Eye (tissue), 1 donor: ENCODE measurements around the gene CEBPB.
"Not testable (repeated sequence)": the region's sequence is repeated elsewhere in the genome, so short reads cannot be mapped to it uniquely, and the experiment has no call there.

Experiments
- DNase-seq: peaks from one replicate; pipeline ENCODE4 v3.0.0-alpha.2; 2015

CEBPB gene

GRCh38 chr20:50190251-50191064, at the start of gene CEBPB:
Gene CEBPB (plus strand): TSS chr20:50190830. CDS start chr20:50191034, 204 bp downstream.
- peak; percentile 94 for DNase-seq

DNA sequence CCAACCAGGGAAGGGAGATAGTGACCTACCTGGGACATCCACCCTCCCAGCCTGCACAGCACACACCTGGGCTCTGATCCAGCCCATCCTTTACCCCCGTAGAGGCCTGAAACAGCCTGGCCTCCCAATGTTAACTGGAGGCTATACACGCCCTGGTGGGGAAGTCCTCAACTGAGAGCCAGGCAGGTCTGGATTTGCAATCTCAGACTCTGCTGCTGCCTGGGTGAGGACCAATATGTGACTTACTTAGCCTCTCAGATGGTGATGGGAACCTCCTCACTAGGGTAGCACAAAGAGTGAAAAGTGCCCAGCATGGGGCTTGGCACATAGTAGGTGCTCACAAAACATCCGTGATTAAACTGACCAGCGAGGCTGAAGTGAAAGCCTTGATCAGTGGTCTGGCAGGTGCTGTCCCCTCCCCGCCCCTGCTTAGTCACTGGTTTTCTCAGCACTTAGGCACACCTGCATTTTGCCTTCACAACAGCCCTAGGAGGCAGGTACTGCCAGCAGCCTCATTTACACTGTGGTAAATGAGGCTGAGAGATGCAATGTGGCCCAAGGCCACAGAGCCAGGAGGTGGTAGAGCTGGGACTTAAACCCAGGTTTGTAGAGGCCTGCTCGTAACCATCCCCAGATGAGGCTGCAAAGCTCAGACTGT, 49.5 kb upstream of the CEBPB start:
- no peak for DNase-seq

GRCh38 chr20:50141811-50142561, 48.6 kb upstream of the CEBPB start:
- DNase-seq: no peak

- DNase-seq: no peak
These were observed 47.8 kb upstream of the CEBPB start for GRCh38 chr20:50142812-50143211.

DNA sequence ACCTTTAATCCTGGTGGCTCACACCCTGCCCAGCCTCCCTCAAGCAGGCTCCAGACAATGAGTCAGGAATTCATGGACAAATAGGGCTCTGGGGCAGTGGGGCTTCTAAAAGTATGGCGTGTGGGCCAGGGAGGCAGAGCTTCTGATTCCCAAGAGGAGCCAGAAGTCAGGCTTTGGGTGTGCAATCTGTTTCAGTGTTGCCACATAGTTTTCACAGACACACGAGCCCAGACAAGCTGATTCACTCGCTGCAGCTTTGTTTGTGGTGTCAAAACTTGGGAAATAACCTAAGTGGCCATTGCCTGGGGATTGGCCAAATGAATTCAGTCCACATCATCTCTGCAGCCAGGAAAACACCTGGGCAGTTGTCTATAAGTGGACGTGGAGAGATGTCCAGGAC, 46.3 kb upstream of the CEBPB start:
- DNase-seq: no peak

DNA sequence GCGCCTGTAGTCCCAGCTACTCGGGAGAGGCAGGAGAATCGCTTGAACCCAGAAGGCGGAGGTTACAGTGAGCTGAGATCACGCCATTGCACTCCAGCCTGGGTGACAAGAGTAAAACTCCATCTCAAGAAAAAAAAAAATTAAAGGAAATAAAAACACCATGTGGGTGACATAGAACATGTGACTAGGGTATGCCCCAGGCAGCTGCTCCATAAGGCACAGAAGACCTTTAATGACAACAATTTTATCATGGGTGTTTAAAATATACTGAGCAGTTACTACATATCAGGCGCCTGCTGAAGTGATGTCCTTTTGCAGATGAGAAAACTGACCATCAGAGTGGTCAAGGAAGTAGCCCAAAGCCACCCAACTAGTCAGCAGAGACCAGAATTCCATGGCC, 45.1 kb upstream of the CEBPB start:
- no peak for DNase-seq

DNA sequence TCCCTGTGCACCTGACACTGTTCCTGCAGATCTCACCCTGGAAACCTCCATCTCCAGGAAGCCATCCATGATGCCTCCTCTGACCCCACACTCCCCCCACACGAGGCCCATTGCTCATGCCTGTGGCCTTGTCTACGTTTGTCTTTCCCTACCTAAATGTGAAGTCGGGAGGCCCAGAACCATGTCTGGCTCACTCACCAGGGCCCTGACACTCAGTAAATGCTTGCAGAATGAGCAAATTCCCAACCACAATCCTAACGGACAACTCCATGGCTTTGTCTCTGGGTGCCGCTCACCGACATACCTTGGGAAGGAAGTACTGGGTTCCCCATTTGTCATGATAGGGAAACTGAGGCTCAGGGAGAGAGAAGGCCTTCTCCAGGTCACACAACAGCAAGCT, 44.4 kb upstream of the CEBPB start:
- DNase-seq: no peak

DNA sequence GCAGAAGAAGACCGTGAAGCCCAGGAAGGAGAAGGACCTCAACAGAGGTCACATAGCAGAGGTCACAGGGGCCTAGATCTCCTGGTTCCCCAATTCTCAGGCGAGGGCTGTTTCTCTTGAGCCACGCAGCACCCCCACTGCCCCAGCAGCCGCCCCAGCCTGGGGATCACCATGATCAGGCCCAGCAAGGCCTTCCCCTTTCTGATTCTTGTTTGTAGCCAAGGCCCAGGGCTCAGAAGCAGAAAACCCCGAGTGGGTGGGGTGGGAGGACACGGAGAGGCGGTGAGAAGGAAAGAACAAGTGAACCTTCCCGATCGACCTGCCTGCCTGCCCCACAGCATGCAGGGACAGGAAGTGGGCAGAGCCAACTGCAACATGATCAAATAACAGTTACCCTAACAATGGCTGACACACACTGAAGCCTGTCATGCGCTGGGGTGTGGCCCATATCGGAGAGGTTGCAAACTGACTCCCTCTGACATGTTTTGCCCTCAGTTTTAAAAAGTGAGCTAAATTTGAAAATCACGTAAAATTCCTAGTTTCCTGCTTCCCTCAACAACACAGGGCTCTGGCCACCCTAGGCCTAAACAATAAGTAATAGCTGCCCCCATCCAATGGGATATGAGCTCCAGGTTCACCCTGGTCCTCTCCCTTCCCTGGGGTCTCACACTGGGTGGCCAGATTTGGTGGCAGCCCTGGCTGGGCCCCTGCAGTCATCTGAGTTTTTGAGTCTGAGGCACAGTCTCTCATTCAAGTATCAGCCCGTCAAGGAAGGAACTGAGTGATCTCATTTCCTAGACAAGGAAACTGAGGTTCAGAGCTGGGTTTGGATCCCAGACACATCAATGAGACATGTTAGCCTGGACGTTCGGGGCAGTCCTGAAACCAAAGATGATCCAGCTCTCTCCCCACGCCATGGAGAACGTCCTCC, 43.6 kb upstream of the CEBPB start:
- no peak for DNase-seq

GRCh38 chr20:50149481-50150254, 41.0 kb upstream of the CEBPB start:
- DNase-seq: no peak

- DNase-seq: no peak
These were observed 39.4 kb upstream of the CEBPB start for GRCh38 chr20:50151034-50151743.

- no peak for DNase-seq
These were observed 38.1 kb upstream of the CEBPB start for GRCh38 chr20:50152394-50153152.

DNA sequence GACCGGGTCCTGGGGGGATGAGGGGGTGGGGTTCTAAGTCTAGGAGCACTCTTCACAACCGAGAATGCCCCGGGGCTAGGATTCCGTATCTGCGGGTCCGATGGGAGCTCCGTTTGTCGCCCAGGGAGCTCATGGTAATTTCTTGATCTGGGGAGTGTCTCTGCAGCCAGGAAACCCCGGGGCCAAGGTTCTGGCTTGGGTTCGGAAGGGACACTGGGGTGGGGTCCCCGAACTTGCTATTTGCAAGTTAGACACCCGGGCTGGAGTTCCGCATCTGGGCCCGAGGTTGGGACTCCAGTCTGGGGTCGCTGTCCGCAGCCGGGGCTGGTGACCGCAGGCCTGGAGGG, 37.5 kb upstream of the CEBPB start:
- DNase-seq: no peak

DNA sequence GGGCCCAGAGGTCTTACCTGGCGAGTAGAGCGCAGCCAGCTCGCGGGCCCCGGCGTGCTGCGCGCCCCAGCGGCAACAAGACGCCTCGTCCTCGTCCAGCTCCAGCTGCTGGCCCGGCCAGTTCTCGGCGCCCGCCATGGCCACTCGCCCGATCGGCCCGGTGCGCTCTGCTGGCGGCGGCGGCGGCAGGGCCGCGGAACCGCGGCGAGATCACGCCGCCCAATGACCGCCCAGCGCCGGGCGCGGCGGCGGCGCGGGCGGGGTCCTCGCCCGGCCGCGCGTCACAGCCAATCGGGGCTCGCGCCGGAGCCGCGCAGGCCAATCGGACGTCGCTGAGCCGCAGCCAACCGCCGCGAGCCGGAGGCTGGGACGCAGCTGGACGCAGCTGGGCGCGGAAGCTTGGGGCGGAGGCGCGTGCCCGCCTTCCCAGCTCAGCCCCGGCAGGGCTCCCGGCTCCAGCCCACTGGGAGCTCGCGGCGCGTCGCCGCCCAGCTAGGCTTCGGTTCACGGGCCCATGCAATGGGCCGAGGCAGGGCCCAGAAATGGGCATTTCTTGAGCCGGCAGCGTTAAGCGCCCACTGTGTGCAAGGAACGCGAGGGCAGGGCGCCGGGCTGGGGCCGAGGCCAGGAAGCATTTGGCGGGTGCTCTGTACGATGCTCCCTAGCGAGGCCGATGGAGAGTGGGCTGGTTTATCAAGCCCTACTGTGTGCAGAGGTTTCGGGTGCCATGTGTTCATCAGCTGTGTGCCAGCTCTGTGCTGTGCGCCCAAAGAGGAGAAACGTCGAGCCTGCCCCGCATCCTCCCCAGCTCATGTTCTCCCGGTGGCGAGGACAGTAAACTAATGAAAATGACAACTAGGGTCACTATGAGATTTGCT, 36.9 kb upstream of the CEBPB start, which contains the start of gene PEDS1:
PEDS1 (minus strand) TSS at position 224 of the 878 bp plus-strand sequence; CDS start at position 138, 86 bp downstream.
- peak; percentile 95 for DNase-seq

DNA sequence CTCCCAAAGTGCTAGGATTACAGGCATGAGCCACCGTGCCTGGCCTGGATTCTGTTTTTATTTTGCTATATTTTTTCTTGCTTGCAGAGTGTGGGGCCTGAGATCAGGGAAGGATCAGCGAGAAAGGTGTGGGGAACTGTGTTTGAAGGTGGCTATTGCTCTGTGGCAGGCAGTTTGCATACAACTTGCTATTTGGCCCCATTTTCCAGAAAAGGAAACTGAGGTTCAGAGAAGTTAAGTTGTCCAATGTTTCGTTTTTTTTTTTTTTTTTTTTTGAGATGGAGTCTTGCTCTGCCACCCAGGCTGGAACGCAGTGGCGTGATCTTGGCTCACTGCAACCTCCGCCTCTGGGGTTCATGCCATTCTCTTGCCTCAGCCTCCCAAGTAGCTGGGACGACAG, 29.1 kb upstream of the CEBPB start:
- DNase-seq: not testable (repeated sequence)

- DNase-seq: no peak
These were observed 26.9 kb upstream of the CEBPB start for GRCh38 chr20:50163570-50164317.

GRCh38 chr20:50165684-50166554, 24.7 kb upstream of the CEBPB start:
- DNase-seq: peak; percentile 98

DNA sequence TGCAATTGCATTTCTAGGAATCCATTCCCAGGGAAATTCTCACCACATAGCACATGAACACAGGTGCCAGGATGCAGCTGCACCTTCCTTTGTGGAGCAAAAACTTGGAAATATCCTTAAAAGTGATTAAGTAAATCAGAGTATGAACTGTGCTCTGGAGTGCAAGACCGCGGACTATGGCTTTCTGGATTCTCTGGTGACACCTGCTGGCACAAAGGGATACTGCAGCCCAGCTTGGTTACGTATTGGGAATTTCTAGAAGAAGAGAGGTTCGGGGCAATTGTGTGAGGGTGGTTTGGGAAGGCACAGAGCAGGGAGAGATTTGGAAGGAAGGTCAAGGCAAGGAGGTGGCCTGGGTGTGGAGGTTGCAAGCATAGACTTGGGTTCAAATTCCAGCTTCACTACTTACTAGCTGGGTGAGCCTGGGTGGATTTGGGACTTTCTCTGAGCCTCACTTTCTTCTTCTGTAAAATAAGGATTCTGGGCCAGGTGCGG, 21.3 kb upstream of the CEBPB start:
- DNase-seq: peak; percentile 91
